ENCODE measurements around the gene RRP1B.

DNA sequence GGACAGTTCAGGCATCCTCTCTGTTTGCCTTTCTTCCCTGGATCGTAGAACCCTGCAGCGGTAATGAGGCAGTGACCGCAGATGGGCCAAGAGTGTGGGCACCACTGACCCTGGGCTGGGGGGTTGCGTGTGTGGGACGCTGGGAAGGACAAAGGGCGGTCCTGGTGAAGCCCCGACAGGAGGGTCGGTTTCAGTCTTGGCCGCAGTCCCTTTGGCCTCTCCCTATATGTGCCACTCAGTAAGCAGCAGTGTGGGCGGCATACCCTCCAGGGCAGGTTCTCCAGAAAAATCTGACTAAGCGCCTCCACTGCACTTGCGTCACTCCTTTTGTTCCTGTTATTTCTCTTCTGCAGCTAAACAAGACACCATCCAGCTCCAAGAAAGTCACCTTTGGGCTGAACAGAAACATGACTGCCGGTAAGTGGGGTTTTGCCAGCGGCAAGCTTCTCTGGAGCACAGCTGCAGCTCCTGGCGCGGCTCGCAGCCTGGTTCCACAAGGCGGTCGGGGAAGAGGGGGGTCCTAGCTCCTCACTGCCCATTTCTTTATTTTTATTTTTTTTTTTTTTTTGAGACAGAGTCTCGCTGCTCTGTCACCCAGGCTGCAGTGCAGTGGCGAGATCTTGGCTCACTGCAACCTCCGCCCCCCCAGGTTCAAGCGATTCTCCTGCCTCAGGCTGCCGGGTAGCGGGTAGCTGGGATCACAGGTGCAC lies 31.9 kb downstream of the RRP1B start:
- no peak for TF ChIP-seq POLR2AphosphoS5 (IDR thresholded peaks at IDR 0.05)
- TF ChIP-seq, protein P1, sequence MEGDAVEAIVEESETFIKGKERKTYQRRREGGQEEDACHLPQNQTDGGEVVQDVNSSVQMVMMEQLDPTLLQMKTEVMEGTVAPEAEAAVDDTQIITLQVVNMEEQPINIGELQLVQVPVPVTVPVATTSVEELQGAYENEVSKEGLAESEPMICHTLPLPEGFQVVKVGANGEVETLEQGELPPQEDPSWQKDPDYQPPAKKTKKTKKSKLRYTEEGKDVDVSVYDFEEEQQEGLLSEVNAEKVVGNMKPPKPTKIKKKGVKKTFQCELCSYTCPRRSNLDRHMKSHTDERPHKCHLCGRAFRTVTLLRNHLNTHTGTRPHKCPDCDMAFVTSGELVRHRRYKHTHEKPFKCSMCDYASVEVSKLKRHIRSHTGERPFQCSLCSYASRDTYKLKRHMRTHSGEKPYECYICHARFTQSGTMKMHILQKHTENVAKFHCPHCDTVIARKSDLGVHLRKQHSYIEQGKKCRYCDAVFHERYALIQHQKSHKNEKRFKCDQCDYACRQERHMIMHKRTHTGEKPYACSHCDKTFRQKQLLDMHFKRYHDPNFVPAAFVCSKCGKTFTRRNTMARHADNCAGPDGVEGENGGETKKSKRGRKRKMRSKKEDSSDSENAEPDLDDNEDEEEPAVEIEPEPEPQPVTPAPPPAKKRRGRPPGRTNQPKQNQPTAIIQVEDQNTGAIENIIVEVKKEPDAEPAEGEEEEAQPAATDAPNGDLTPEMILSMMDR (IDR thresholded peaks at IDR 0.05) = no peak

Data from stomach (tissue), 4 donors.